ENCODE data around the gene MDH2. TPM values are rescaled to one million over a fixed set of nuclear protein-coding genes. Genes with fewer than 3 reads are reported as not detected.

MDH2 gene
- total and polyA plus RNA-seq, 2 of the 8 experiments (the other 6 are each of a cell fraction or from before 2014, with no cell fraction given) = 203 to 254 TPM

GRCh38 chr7:76073335-76073990 is 25.6 kb downstream of the MDH2 start (continued):
- TF ChIP-seq CHD7 (IDR thresholded peaks at IDR 0.05; ENCODE audit: insufficient replicate concordance, low read length) (no peak), YY1 (IDR thresholded peaks at IDR 0.05; ENCODE audit: low read depth, low read length) (peak; percentile 24; the same call in 1 of the 2 replicates), TBP (IDR thresholded peaks at IDR 0.05; ENCODE audit: low read depth, low read length) (peak; percentile 12; the same call in 1 of the 2 replicates), E2F6 (IDR thresholded peaks at IDR 0.05) (peak; percentile 69; the same call in 1 of the 2 replicates), CREB1 (IDR thresholded peaks at IDR 0.05) (peak; percentile 25), SP1 (IDR thresholded peaks at IDR 0.05; ENCODE audit: low read depth, low read length) (no peak)
- TF ChIP-seq, protein P1, sequence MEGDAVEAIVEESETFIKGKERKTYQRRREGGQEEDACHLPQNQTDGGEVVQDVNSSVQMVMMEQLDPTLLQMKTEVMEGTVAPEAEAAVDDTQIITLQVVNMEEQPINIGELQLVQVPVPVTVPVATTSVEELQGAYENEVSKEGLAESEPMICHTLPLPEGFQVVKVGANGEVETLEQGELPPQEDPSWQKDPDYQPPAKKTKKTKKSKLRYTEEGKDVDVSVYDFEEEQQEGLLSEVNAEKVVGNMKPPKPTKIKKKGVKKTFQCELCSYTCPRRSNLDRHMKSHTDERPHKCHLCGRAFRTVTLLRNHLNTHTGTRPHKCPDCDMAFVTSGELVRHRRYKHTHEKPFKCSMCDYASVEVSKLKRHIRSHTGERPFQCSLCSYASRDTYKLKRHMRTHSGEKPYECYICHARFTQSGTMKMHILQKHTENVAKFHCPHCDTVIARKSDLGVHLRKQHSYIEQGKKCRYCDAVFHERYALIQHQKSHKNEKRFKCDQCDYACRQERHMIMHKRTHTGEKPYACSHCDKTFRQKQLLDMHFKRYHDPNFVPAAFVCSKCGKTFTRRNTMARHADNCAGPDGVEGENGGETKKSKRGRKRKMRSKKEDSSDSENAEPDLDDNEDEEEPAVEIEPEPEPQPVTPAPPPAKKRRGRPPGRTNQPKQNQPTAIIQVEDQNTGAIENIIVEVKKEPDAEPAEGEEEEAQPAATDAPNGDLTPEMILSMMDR (IDR thresholded peaks at IDR 0.05; ENCODE audit: control extremely low read depth in 1 of 3, insufficient read depth in 1 of 3, low read depth in 1 of 3, low read length in 3 of 3) = peak; percentile 61 to 68 (median 66)
